Nephron progenitor cell (in vitro differentiated cells): ENCODE data around the gene RERE.
A peak's percentile ranks its signal among the peaks of the same experiment; 100 is the strongest.
"Not testable (repeated sequence)": the region's sequence is repeated elsewhere in the genome, so short reads cannot be mapped to it uniquely, and the experiment has no call there.

Source experiments
- DNase-seq: peaks from one replicate; pipeline ENCODE4 v3.0.0; 2021
- H3K27ac Mint-ChIP-seq: 2 replicates; pipeline ENCODE4 v1.8.0; 2021; ENCODE audit warnings: mild to moderate bottlenecking, moderate library complexity, mixed read lengths
- H3K27me3 Mint-ChIP-seq: 2 replicates; pipeline ENCODE4 v1.8.0; 2021; ENCODE audit warnings: mild to moderate bottlenecking, low read depth, mixed read lengths; ENCODE audit not compliant: poor library complexity
- H3K36me3 Mint-ChIP-seq: 2 replicates; pipeline ENCODE4 v1.8.0; 2021; ENCODE audit warnings: low read depth, mixed read lengths
- H3K4me1 Mint-ChIP-seq: 2 replicates; pipeline ENCODE4 v1.8.0; 2021; ENCODE audit warnings: mixed read lengths
- H3K4me3 Mint-ChIP-seq: 2 replicates; pipeline ENCODE4 v1.8.0; 2021; ENCODE audit warnings: mild to moderate bottlenecking, moderate library complexity, mixed read lengths
- H3K9me3 Mint-ChIP-seq: 2 replicates; pipeline ENCODE4 v1.8.0; 2021; ENCODE audit warnings: mild to moderate bottlenecking, moderate library complexity, mixed read lengths
- TF ChIP-seq, protein P1 (sequence below): fragments of 200-600 bp; sonication (generic); IDR thresholded peaks from 2 replicates; pipeline ENCODE4 v1.5.0; 2021; ENCODE audit warnings: antibody characterized with exemption

The RERE gene

GRCh38 chr1:8702472-8702849, 115.0 kb downstream of the RERE start:
- Mint-ChIP-seq H3K27me3 (no peaks in the 10 kb centered on the region), H3K4me3 (peak overlapping the region; percentile 91), H3K36me3 (peaks cover 15% of the 10 kb centered on the region), H3K27ac (peak overlapping the region; percentile 93), H3K4me1 (peaks cover 67% of the 10 kb centered on the region), H3K9me3 (no peaks in the 10 kb centered on the region)
- TF ChIP-seq, protein P1, sequence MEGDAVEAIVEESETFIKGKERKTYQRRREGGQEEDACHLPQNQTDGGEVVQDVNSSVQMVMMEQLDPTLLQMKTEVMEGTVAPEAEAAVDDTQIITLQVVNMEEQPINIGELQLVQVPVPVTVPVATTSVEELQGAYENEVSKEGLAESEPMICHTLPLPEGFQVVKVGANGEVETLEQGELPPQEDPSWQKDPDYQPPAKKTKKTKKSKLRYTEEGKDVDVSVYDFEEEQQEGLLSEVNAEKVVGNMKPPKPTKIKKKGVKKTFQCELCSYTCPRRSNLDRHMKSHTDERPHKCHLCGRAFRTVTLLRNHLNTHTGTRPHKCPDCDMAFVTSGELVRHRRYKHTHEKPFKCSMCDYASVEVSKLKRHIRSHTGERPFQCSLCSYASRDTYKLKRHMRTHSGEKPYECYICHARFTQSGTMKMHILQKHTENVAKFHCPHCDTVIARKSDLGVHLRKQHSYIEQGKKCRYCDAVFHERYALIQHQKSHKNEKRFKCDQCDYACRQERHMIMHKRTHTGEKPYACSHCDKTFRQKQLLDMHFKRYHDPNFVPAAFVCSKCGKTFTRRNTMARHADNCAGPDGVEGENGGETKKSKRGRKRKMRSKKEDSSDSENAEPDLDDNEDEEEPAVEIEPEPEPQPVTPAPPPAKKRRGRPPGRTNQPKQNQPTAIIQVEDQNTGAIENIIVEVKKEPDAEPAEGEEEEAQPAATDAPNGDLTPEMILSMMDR, result no peak
- DNase-seq, result no peak

DNA sequence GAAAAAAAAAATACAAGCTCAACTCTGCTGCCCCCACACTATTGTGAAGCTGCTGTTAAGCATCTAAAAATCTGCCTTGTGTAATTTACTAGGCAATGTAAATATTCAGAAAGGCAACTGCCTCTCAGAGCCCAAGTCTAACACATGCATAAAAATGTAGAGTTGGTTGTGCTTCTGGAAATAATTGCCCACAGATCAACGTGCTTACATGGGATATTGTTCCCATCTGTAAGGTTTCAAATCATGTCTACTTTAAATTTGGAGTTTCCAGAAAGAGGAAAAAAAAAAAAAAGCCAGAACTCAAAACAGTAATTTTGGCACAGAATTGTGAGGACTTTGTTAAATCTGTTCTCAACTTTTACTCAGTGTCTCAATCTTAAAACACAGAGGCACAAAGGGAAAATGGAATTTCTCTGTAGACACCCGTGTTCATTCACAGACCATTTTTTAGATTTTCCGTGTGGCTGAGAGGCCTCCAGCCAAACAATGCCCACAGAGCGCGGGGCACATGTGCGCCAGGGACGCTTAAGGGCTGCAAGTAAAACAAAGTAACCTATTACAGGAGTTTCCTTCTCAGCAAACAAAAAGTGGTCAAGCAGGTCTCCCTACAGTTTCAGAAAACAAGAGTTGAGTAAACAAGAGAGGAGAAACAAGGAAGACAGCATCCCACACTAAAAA, 115.5 kb downstream of the RERE start:
- peak overlapping the region; percentile 93 for H3K27ac Mint-ChIP-seq
- H3K36me3 Mint-ChIP-seq, result peaks cover 19% of the 10 kb centered on the region
- no peaks in the 10 kb centered on the region for H3K27me3 Mint-ChIP-seq
- no peaks in the 10 kb centered on the region for H3K9me3 Mint-ChIP-seq
- TF ChIP-seq, protein P1, result no peak
- H3K4me1 Mint-ChIP-seq, result peaks cover 62% of the 10 kb centered on the region
- H3K4me3 Mint-ChIP-seq, result peak overlapping the region; percentile 91
- no peak for DNase-seq

GRCh38 chr1:8699679-8700078, 117.8 kb downstream of the RERE start:
- Mint-ChIP-seq H3K4me1 (peaks cover 59% of the 10 kb centered on the region), H3K27me3 (no peaks in the 10 kb centered on the region), H3K9me3 (peaks cover 3% of the 10 kb centered on the region), H3K36me3 (peaks cover 35% of the 10 kb centered on the region), H3K4me3 (peak overlapping the region; percentile 91), H3K27ac (no peak overlapping the region)
- TF ChIP-seq, protein P1, result no peak
- no peak for DNase-seq

- H3K9me3 Mint-ChIP-seq, result peaks cover 3% of the 10 kb centered on the region
- H3K27ac Mint-ChIP-seq, result no peak overlapping the region
- DNase-seq, result no peak
- H3K36me3 Mint-ChIP-seq, result peaks cover 39% of the 10 kb centered on the region
- TF ChIP-seq, protein P1, result no peak
- H3K27me3 Mint-ChIP-seq, result no peaks in the 10 kb centered on the region
- no peak overlapping the region for H3K4me3 Mint-ChIP-seq
- H3K4me1 Mint-ChIP-seq, result peaks cover 59% of the 10 kb centered on the region
Measured at GRCh38 chr1:8698937-8699447, 118.4 kb downstream of the RERE start.

DNA sequence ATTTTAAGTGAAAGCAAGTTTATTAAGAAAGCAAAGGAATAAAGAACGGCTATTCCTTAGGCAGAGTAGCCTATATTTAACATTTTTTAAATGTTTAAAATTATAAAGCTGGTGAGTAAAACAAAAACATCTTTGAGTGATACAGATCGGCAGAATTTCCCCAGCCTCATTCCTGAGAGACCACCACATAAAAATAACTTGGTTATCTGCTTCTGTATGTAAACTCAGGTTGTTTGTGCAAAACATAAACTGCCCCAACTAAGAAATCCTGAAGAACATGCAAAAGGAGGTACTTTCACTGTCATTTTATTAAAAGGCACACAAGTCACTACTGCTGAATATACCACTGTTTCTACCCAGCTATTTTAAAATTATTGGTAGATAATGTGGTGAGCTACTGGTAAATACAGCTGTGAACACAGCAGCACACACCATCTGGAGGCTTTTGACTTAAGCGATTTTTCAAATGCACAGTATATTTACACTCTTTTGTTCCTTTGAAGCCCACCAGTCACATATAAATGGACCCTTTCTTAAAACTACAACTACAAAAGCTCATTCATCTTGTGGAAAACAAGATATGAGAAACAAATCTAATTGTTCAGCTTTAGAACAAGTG, 119.3 kb downstream of the RERE start:
- no peak overlapping the region for H3K4me3 Mint-ChIP-seq
- H3K4me1 Mint-ChIP-seq, result peaks cover 54% of the 10 kb centered on the region
- no peak for DNase-seq
- TF ChIP-seq, protein P1, result no peak
- H3K27me3 Mint-ChIP-seq, result no peaks in the 10 kb centered on the region
- H3K36me3 Mint-ChIP-seq, result peaks cover 48% of the 10 kb centered on the region
- H3K27ac Mint-ChIP-seq, result no peak overlapping the region
- peaks cover 8% of the 10 kb centered on the region for H3K9me3 Mint-ChIP-seq

DNA sequence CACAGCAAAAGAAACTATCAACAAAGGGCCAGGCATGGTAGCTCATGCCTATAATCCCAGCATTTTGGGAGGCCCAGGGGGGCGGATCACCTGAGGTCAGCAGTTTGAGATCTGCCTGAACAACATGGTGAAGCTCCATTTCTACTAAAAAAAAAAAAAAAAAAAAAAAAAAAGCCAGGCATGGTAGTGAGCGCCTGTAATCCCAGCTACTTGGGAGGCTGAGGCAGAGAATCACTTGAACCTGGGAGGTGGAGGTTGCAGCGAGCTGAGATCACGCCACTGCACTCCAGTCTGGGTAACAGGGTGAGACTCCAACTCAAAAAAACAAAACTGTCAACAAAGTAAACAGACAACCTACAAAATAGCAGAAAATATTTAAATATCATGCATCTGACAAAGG, 122.0 kb downstream of the RERE start:
- H3K4me1 Mint-ChIP-seq, result peaks cover 40% of the 10 kb centered on the region
- H3K27ac Mint-ChIP-seq, result peak overlapping the region; percentile 94
- H3K36me3 Mint-ChIP-seq, result peaks cover 75% of the 10 kb centered on the region
- peaks cover 26% of the 10 kb centered on the region for H3K9me3 Mint-ChIP-seq
- not testable (repeated sequence) for H3K4me3 Mint-ChIP-seq, DNase-seq, H3K27me3 Mint-ChIP-seq
